Smooth muscle cell of bladder (primary cell): ENCODE results near the gene JPH3. TPM values are rescaled to one million over a fixed set of nuclear protein-coding genes. Genes with fewer than 3 reads are reported as not detected.

Experiments
- total RNA-seq: library from RNA; depleted of rRNA; stranded (reverse); fragments of >200 nt; gene quantifications from 2 replicates; pipeline ENCODE4 v1.2.3, GENCODE V29; 2014

JPH3 gene
- under 0.01 TPM in 1 of 2 replicates, not detected in the other for total RNA-seq

DNA sequence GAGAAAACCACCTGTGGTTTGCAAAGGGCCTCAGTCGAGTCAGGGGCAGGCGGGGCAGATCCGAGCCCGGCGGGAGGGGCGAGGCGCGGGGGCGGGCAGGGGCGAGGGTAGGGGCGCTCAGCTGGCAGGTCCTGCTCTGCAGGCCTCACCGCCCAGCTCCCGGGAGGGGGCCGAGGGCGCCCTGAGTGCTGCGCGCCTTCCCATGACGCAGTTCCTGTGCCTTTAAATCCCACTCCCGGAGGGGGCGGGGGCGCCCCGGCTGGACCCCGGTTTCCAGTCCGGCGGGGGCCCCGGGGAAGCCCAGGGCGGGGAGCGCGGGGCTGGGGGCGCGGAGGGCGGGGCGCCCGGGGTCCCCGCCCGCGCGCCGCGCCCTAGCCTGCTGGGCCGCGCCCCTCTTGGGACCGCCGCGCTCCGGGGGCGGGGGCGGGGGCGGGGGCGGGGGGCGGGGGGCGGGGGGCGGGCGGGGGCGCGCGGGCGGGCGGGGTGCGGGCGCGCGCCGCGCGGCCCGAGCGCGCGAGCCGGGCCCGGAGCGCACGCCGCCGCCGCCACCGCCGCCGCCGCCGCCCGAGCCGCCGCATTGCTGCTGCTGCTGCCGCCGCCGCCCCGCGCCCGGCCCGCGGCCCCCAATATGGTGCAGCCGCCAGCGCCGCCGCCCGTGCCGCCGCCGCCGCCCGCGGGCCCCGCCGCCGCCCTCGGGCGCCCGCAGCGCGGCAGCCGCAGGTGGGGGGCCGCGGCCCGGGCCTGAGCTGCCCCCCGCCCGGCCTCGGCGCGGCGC is at the start of gene JPH3:
Gene JPH3 (plus strand): TSS at position 508 of the 775 bp plus-strand sequence. CDS start 639 bp downstream, outside the sequence.

Other genes starting within 250 kb of the JPH3 start
- gene FBXO31, start 218.7 kb upstream of the JPH3 start, total RNA-seq: 21.6 and 33.7 TPM in 2 replicates
- 18.9 and 28.2 TPM in 2 replicates for gene MAP1LC3B, start 210.2 kb upstream of the JPH3 start, total RNA-seq
- 5.1 and 11.0 TPM in 2 replicates for gene ZCCHC14, start 109.5 kb upstream of the JPH3 start, total RNA-seq
- 17.6 and 22.4 TPM in 2 replicates for gene KLHDC4, start 163.5 kb downstream of the JPH3 start, total RNA-seq